ENCODE results near the gene SLC22A1.

DNA sequence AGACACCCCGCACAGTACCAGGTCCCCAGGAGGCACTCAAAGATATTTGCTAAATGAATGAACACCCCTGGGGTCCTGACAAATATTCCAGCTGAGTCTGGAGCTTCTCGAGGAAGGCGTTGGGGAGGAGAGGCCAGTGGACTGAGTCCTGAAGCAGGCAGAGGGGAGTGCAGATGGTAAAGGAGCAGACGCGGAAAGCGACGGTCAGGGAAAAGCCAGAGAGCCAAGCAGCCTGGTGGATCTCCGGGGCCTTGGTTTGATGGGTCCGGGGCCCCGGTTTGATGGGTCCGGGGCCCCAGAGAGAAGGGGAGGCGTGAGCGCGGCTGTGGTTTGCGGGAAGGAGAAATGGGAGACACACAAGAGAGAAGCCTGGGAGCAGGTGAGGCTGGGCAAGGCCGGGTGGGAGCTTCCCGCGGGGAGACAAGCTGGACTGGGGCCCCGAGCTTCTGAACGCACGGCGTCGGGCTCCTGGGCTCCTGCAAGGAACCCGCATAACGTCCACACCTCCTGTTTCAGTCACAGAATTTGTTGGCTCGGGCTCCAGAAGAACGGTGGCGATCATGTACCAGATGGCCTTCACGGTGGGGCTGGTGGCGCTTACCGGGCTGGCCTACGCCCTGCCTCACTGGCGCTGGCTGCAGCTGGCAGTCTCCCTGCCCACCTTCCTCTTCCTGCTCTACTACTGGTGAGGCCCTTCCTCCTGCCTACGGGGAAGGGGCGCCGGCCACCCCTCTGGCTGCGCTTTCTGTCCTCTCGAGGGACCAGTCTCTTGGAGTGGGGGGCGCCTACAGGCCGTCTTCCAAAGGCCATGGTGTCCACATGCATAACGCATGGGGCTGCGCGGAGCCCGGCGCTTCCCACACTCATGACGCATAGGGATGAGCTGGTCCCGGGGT lies 12.1 kb downstream of the SLC22A1 start:
- no peak for TF ChIP-seq JUND (IDR thresholded peaks at IDR 0.05)
- TF ChIP-seq CTCF (IDR thresholded peaks at IDR 0.05; ENCODE audit: low read depth, low read length, missing input control) = no peak
- TF ChIP-seq SP1 (IDR thresholded peaks at IDR 0.05) = no peak
- TF ChIP-seq TAF1 (conservative IDR thresholded peaks at IDR 0.05) = no peak
- TF ChIP-seq, protein P1, sequence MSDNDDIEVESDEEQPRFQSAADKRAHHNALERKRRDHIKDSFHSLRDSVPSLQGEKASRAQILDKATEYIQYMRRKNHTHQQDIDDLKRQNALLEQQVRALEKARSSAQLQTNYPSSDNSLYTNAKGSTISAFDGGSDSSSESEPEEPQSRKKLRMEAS (IDR thresholded peaks at IDR 0.05) = no peak
- TF ChIP-seq RAD21 (IDR thresholded peaks at IDR 0.05) = no peak
- TF ChIP-seq EGR1 (IDR thresholded peaks at IDR 0.05; ENCODE audit: low read depth in 2 of 2) = no peak
- no peak for TF ChIP-seq YY1 (IDR thresholded peaks at IDR 0.05)
- TF ChIP-seq HNF4G (IDR thresholded peaks at IDR 0.05) = no peak
- no peak for TF ChIP-seq GABPA (IDR thresholded peaks at IDR 0.05 in 1 of 2, conservative IDR thresholded peaks at IDR 0.05 in 1 of 2)
